UCSD-AML1 (cell line): Measurements from ENCODE around the gene CENPX.

Experiments used
- DNase-seq: peaks from one replicate; lab custom pipeline; 2025; ENCODE audit not compliant: unreplicated experiment; lab: John Stamatoyannopoulos, UW

Gene CENPX

DNA sequence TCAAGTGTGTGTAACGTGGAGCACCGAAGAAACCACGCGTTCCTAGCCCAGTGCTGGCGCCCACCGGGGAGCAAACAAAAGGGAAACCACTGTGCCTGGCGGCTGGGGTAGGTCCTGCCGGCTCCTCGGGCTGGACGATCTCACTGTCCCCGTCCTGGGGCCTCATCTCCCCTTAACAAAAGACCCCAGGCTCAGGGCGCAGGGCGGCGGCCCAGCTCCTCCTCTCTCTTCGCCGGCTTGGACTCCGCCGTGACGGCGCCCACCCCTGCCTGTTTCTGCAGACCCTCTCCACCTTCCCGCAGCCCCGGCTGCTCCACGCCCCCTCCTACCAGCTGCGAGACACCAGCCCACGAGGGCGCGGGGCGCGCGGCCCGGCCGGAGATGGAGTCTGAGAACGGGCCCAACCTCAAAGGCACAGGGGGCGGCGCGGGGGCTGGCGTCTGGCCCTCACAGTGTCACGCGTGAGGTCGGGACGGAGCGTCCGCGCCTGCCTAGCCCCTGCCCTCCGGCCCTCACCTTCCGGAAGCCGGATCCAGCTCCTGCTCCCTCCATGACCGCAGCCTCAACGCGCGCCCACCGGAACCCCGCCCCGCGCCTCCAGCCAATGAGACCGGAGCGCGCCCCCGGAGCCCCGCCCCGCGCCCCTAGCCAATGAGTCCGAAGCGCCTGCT is at the start of gene CENPX:
CENPX (minus strand) TSS at position 569 of the 671 bp plus-strand sequence; CDS start at position 552, 17 bp downstream.
- DNase-seq, result no peak

DNA sequence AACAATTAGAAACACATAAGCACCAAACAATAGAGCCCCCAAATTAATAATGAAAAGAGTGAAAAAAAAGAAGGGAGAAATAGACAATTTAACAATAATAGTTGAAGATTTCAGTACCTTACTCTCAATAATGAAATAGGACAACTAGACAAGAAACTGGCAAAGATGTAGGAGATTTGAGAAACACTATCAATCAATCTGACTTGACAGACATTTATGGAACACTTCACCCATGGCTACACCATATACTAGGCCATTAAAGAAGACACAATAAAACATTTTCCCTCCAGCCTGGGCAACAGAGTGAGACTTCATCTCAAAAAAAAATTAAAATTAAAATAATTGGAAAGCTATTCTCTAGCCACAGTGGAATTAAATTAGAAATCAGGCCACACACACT is 47.9 kb upstream of the CENPX start:
- no peak for DNase-seq

DNA sequence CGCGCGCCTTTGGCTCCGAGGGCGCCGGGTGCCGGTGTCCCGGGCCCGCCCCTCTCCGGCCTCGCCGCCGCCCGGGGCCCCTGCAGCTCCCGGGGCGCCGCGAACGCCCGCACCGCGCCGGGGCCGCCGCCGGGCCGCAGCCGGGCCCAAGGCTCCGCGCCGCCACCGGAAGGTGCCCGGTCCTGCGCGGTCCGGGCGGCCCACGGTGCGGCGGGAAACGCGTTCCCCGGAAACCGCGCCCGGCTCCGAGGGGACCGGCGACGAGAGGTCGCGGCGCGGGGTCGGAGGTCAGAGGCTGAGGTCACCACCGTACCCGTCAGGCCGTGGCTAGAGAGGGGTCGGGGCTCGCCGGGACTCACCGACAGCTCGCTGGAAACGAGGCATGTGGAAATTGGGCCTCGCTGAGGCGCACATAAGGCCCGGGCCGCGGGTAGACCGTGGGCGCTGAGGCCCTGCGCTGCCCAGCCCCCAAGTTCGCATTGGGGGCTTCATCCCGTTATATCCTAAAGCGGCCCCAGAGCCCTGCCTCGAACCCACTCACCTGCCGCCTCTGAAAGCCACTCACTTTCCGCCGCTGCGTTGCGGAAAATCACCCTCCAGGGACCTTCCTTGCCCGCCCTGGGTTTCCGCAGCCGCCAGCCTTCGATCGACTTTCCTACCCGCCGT is 43.1 kb upstream of the CENPX start, which contains the start of gene DUS1L:
DUS1L (minus strand) TSS at position 167 of the 666 bp plus-strand sequence. CDS start 745 bp downstream, outside the sequence.
- peak; percentile 77 for DNase-seq

DNA sequence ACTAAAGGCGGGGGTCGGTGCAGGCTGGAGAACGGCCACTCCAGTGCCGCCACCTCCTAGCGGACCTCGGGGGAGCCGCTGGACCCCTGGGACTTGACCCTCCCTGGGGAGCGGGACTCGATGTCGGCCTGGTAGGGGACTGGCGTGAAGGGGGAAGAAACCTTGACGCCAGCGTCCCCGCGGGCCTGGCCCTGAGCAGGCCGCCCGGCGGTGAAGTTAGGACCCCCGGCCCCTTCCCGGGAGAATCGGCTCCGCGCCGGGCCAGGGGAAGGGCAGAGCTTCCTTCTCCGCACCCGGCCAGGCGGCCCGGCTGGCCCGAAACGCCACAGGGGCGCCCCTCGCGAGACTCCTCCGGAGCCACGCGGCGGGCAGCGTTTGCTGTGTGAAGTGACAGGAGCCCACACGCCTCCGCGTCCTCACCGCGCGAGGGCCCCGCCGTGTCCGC is 42.5 kb upstream of the CENPX start:
- DNase-seq, result peak; percentile 35

DNA sequence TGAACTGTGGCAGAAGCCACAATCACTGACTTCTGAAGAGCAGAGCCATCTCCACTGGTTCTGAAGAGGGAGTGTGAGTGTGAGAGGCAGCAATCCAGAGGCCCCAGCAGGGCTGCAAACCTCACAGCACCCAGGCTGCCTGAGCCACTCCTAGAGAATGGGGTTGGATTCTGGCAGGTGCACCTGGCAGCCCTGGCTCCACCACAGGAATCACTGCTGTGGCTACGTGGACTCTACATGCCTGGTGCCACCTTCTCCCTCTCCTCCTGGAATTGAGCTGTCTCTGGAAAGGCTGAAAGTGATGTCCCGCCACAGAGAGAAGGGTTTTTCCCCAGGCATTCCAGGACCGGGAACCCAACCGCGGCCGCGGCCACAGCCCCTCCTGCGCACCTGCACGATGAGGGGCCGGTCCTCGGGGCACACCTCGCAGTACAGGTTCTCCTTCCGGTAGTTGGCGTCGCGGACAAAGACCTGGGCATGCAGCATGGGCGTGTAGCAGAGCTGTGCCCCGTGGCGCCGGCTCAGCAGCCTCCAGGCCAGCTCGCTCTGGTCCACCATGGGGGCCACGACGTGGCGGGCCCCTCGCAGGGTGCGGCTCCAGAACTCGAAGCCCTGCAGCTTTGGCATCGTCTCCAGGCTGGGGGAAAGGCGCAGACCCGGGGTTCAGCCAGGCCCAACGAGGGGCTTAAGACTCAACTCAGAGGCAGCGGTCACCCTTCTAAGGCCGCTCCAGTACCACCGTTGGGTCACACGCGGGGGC is 41.9 kb upstream of the CENPX start:
- DNase-seq, result no peak

DNA sequence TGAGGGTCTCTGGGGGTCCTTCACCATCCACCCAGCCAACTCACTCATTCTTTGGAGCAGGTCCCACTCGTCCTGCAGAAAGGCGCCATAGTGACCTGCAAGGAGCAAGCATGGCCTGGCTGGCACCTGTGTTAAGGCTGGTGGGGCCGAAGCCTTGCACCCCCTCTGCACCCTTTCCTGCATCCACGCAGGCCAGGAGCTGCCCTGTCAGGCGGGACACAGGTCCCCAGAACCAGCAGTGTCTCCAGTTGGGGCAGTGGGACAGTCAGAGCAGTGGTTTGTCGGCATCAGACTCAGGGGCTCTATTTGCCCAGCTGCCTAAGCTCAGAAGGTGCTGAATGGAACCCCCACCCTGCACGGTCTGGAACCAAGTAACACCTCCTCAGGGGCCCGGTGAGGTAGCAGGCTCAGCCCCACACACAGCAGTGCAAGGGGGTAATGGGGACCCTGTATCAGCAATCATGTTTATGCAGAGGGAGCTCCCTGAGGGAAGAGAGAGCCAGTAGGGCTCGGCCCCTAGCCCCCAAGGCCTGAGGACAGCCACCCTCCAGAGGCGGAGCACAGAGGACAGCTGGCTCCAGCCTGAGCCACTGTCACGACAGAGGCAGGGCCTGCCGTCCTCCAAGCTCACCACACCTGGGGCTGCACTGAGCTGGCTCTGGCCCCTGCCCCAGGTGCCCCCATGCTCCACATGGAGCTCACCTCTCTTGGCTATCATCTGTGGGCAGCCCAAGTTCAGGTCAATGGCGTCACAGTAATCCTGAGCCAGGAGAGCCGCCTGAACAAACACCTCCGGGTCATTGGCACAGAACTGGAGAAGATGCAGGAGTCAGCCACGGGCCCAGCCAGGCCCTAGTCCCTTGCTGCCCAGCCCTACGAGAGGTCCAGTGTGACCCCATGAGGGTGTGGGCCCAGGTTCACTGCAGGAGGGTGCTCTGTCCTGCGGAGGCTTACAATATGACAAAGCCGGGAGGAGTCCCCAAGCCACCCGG is 41.0 kb upstream of the CENPX start:
- DNase-seq, result no peak

DNA sequence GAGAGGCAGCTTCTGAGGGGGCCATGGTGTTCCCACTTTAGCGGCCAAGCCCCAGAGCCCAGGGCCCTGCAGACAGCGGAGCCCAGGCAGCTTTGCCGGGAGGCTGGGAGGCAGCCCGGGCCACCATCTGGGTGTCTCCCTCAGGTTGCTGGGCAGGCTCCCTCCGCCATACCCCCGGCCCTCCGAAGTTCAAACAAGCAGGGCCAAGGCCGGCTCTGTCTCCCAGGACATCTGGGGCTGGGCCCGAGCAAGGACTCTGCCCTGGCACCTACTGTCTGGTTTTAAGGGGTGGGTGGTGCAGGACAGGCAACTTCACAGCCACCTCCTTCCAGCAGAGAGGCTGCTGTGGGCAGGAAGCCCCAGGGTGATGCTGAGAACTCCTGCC is 40.3 kb upstream of the CENPX start:
- no peak for DNase-seq

DNA sequence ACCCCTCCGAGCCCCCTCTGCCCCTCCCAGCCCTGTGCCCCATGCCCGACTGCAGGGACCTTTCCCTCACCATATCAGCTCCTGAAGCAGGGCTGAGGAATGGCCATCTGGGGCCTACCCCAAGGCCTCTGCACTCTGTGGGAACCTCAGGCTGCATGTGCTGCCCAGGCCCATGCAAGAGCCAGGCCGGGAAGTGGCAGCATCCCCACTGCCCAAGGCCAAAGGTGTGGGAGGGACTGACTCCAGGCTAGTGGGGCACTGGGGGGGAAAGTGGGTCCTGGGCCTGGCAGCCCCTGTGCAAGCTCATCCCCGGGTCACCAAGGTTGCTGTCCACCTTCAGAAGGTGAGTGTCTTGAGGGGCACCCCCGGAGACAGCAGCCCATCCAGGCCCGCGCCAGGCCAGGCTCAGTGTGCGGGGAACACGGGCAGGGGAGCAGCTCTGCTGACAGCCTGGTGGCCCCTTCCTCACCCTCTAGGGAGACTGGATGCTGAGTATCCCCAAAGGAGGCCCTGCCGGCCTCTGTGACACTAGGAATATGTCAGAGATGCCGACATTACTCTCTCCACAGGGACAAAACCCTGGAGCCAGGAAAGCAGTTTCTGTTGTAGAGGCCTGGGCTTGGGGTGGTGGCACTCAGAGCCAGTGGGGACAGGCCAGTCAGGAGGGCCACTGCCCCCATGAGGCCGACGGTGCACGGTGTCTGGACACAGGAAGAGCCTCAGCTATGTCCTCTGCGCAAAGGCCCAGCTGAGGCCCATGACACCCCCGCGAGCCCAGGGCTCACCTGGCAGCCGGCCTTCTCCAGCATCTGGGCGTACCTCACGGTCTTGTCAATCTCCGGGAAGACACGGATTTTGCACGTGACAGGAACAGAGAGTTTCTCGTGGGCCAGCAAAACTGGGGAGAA is 39.7 kb upstream of the CENPX start:
- no peak for DNase-seq

DNA sequence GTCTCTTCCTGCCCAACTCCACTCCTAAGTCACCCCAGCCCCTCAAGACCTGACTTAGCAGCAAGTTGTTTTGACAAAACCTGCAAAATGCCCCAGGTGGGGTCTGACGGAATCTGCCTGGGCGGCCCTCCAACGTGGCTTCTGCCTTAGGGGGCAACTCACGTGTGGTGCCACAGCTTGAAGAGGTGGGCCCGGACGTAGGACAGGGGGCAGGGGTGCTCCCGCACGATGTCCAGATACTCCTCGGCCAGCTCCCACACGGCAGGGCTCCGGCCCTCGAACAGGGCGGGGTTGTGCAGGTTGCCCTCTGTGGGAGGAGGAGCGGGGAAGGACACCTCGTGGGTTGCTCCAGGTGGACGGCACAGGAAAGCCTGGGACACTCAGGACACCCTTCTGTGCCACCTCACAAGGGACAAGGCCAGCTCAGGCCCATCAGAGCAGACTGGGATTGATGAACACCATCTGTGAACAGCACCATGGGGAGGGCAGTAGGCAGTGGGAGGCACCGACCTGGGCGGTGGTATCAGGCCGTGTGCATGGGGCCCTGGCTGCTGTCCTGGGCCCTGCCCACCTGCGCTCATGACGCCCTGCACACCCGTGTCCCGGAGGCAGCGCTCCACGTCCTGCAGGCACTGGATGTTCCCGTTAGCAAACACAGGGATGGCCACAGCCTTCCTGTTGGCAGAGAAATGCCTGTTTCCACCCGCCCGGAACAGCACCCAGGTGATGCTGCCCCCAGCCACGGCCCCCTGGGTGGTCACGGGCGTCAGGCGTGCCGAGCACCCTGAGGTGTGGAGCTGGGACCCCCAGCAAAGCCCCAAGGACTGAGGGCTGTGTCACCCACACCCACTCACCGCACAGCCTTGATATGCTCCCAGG is 38.6 kb upstream of the CENPX start:
- no peak for DNase-seq

DNA sequence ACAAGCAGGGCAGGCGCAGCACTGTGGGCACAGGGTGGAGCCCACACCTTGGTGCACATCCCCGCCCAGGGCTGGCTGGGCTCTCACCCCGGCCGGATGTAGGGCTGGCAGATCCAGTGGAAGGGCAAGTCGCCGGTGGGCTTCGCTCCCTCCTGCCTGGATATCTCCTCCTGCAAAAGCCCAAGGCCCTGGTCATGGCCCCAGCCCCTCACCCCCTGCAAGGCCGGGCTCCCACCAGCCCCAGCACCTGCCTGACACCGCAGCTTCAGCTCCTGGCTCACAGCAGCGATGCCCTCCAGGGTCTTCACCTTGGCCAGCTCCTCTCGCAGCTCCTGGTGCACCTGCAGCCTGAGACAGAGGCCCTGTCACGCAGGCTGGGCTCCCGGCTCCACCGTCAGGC is 37.9 kb upstream of the CENPX start:
- DNase-seq, result no peak

DNA sequence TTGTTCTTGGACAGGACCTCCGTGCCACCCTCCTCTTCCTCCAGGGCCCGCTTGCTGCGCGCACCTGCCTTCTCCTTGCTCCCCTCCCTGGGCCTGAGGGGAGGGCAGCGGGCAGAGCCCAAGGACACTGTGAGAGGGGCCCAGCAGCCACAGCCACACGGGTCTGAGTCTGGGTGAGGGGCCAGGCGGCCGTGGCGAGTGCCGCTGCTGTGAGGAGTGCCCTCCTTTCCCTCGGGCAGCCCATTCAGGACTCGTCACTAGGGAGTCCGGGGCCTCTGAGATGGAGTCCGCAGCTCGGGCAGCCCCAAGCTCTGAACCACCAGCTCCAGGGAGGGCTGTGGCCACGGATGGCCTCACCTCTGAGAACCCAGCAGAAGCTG is 37.3 kb upstream of the CENPX start:
- no peak for DNase-seq

DNA sequence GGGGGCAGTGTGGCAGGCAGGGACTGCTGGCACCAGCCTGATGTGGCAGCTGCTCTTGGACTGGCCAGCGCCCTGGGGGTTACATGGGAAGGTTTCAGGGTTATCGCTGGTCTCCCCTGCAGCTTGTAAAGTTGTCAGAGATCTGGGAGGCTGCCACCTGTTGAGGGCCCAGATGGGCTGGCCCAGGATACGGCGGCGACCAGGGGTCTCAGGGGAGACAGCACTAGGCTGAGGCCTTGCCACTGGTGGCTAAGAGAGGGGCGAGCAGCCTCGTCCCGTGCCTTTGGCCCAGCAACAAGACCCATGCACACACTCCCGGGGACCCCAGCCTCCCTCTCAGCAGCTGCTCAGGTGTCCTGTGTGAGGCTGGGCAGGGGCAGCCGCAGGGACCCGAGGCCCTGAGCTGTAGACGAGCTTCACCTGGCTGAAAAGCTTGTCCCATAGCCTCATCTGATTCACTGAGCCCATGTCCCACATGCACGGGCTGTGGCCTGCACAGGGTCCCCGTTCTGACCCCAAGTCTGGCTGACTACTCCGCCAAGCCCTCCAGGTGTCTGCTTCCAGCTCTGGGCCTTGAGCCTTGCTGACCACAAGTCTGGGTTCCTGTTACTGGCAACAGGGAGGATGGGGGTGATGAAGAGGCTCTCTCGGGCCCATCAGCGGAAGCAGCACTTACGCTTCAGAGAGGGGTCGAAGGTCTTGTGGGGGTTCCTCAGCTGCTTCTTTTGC is 36.8 kb upstream of the CENPX start:
- no peak for DNase-seq

DNA sequence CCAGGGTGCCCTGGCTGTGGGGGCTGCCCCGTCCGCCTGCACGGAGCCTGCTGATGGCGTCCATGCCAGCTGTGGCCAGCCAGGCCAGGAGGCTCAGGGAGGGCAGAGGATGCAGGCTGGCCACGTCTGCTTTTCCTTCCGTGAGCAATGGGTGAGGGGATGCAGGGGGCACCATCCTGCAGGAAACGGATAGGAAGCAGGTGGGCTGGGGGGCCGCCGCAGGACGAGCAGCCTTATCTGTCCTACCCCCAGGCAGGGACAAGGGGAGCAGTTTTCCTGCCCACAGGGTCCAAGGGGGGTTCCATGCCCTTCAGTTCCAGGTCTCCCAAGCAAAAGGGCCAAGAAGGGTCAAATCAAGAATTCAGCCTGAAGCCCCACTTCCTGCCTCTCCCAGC is 36.2 kb upstream of the CENPX start:
- no peak for DNase-seq

DNA sequence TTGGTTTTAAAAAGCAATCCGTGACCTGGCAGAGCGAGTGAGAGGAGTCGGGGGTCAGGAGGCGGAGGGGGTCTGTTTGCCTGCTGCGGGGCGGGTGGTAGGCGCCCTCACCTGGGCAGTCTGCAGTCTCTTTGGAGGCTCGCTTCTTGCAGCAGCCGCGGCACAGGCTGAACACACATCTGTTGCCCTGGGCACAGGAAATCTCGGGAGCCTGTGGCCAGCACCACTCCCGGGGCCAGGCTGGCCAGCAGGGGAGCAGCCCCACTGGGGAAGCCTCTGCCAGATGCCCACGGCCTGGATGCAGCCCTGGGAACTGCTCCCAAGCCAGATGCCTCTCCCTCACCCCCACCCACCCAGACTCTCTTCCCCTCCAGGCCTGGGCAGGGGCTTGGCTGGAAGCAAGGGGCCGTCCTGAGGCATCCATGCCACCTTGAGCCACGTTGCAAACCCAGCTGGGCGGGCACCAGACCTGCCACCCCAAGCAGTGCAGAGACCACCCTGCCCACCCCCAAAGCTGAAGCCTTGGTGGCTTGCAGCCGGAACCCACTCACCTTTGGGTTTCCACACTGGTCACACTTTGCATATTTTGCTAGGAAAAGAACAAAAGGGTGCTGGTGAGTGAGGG is 35.7 kb upstream of the CENPX start:
- no peak for DNase-seq

DNA sequence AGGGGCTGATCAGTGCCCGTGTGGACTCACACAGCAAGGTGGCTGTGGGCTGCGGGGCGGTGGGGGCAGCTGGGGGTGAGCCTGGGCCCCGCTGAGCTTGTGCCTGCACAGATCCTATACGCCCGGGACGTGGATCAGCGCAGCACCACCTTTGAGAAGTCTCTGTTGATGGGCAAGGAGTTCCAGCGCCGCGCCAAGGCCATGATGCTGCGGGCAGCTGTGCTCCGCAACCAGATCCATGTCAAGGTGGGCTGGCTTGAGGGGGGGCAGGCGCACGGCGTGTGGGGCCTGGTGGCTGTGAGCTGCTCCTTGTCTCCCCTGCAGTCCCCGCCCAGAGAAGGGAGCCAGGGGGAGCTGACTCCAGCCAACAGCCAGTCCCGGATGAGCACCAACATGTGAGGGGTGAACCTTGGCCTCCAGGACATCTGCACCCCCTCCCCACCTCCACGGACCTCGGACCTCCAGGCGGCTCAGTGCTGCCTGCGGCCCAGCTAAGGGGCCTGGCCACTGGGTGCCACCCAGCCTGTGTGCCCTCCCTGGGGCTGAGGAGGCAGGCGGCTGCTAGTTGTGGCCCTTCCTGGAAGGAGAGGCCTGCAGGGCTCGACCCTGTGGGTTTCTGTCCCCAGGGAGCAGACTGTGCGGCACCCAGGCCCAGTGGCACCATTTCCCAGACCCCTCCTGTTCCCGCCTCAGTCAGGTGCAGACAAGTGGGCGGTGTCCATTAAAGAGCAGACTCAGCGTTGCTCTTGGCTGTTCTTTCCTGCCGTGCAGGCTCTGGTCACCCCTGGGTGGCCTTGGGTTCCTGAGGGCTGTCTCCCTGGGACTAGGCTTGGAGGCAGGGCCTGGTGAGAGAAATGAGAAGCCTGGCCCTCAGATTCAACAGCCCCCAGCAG is 34.3 kb upstream of the CENPX start:
- DNase-seq, result no peak

DNA sequence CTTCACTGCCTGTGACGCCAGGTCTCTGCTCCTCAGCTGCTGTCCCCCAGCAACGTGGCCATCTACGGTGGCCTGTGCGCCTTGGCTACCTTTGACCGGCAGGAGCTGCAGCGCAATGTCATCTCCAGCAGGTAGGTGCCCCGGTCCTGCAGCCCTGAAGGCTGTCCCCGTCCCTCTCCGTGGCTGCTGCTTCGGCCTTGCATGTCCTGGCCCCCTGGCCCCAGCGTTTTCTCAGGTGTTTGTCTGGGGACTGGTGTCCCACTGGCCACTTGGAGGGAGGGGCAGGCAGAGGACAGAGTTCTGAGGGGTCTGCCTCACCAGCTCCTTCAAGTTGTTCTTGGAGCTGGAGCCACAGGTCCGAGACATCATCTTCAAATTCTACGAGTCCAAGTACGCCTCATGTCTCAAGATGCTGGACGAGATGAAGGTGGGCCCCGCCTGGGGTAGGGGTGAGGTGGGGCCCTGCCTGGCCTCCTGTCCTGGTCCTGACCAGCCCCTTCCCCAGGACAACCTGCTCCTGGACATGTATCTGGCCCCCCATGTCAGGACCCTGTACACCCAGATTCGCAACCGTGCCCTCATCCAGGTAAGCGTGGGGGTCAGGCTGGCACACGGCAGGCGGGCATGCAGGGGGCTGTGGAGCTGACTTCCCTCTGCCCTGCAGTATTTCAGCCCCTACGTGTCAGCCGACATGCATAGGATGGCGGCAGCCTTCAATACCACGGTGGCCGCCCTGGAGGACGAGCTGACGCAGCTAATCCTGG is 33.5 kb upstream of the CENPX start:
- no peak for DNase-seq
